NCI-H187 treated with DMSO at 0.1 percent for 48 hours (cell line): Measurements from ENCODE around the gene RAD51B.

Source experiments
- DNase-seq: peaks from one replicate; lab custom pipeline; 2025; lab: John Stamatoyannopoulos, UW

RAD51B gene

DNA sequence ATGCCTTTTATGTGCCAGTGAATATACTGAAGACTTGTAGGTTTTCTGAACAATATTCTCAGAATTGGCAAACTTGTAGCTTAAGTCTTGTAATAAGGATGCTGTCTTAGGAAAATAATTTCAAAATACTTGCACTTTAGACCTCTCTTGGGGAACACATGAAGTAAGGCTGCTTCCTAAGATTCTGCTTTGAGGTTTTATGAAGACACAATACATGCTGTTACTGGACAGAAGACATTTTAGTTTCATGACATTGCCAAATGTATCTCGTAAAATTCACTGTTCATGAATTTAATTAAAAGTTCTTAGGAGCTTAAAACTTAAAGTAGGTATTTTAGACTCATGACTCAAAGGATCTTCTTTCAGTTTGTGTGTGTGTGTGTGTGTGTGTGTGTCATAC lies 80.7 kb downstream of the RAD51B start:
- no peak for DNase-seq

GRCh38 chr14:67908052-67908754 lies 88.6 kb downstream of the RAD51B start:
- no peak for DNase-seq

DNA sequence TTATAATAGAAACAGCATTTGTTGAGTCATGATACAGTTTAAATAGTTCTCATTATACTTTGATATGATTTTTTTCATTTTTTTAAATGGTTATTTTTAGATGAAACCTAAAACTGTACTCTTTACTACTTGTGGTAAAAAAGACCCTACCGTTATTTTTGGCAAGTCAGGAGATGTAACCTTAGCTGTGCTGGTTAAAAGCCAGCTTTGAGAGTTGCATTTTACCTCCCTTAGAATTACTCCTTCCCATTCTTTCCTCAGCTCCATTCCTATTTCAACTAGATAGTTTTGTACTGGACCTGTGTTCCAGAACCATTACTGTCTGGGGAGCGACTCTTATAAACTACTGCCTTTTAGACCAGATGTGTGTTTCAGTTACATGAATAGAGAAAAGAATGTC lies 92.0 kb downstream of the RAD51B start:
- no peak for DNase-seq

- no peak for DNase-seq
These were observed 96.9 kb downstream of the RAD51B start for GRCh38 chr14:67916430-67916829.

DNA sequence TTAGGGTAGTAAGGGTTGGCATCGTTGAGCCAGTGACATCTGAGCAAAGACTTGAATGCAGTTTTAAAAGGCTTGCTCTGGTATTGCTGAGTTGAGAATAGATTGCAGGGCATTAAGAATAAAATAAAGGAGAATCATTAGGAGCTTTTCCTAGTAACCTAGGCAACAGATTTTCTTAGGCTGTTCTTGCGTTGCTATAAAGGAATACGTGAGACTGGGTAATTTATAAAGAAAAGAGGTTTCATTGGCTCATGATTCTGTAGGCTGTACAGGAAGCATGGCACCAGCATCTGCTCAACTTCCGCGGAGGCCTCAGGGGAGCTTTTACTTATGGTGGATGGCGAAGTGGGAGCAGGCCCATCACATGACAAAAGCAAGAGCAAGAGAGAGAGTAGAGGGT lies 97.4 kb downstream of the RAD51B start:
- no peak for DNase-seq

GRCh38 chr14:67918838-67919237 lies 99.3 kb downstream of the RAD51B start:
- no peak for DNase-seq

GRCh38 chr14:67919259-67920032 lies 99.9 kb downstream of the RAD51B start:
- DNase-seq, result no peak

DNA sequence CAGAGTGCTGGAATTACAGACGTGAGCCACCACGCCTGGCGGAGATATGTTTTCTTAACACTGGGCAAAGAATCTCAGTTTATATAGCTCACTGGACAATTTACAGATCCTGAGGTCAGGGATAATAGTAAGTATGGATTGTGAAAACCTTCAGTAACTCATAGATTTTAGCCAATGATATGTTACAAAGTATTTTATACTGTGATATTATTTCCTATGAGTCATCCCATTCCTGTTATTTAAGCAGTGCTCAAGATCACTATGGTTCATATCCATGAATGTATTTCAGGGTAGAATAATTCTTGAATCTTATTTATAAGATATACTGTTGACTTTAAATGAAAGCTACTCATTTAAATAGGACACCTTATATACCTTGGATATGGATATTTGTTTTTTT lies 107.2 kb downstream of the RAD51B start:
- DNase-seq, result no peak

DNA sequence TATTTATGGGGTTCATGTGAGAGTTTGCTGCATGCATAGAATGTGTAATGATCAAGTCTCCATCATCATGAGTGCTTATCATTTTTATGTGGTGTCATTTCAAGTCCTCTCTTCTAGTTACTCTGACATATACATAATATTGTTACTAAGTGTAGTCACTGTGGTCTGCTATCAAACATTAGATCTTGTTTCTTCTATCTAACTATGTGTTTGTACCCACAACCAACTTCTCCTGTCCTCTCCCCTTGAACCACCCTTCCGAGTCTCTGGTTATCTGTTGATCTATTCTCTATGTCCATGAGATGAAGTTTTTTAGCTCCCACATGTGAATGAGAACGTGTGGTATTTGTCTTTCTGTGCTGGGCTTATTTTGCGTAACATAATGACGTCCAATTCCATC lies 107.7 kb downstream of the RAD51B start:
- no peak for DNase-seq

DNA sequence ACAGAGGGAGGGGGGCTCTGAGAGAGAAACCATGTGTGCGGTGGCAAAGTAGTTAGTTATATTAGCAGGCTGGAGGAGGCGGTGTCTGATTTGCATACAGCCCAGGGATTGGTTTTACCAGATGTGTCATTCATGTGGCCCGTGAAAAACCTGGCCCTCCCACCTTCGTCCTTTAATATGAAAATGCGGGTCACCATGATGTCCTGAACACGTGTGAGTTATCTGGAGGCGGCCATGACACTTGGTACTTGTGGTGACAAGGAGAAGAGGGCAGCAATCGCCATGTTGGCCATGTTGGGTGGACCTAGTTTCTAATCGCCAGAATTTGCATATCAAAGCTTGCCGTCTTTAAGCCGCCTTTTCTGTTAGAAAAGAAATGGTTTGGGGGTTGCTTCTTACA lies 108.8 kb downstream of the RAD51B start:
- DNase-seq, result no peak

GRCh38 chr14:67932708-67933246 lies 113.2 kb downstream of the RAD51B start:
- no peak for DNase-seq

DNA sequence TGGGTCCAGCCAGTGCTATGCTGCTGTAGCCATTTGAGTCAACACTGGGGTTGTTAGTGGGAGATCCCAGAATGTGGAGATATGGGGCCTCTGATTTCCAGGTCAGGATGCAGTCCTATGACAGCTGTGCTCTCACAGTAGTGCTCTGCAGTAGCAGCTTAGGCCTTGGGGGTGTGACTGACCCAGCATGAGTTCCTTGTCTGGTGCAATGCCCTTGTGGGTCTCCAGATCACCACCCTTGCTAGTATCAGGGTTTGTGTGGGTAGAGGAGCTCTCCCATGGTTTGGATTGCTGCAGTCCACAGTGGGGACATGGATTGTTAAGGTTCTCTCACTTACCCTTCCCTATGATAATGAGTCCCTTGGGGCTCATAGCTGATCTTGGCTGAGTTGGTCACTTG lies 113.7 kb downstream of the RAD51B start:
- no peak for DNase-seq

DNA sequence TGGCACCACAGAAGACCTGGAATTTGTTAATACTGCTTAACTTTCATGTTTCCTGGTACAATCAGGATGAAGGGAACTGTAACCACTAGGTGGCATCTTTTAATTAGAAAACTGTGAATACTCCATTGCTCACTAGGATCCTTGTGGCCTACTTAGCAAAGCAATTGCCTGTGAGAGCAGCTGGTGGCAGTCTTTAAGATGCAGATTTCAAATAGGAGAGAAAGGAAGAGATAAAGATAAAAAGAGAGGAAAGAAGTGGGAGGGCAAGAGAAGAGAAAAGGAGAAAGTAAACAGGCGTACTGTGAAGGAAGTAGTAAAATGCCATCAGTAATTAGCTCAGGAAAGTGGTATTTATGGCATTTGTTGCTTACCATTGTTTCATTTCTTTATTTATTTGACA lies 114.5 kb downstream of the RAD51B start:
- DNase-seq, result peak; percentile 51

GRCh38 chr14:67934862-67935261 lies 115.3 kb downstream of the RAD51B start:
- DNase-seq, result no peak

GRCh38 chr14:67935371-67935770 lies 115.8 kb downstream of the RAD51B start:
- no peak for DNase-seq

DNA sequence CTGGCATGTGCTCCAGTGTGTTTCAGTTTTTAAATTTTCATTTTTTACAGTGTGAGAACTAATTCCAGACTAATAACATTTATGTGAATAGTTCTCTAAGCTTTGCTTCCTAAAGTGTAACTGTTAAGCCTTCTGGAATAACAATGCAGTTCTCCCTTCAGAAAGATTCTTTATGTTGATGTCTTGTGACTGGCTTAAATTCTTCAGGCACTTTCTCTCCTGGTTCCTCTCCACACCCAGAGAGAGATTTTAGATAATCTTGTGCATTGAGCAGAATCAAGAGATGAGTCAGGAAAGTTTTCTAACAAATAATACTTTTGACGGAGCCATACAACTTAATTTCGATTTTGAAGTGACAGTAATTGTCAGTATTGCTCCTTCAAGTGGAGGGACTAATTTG lies 118.5 kb downstream of the RAD51B start:
- no peak for DNase-seq

- no peak for DNase-seq
These were observed 121.2 kb downstream of the RAD51B start for GRCh38 chr14:67940486-67941455.

- DNase-seq, result no peak
These were observed 122.0 kb downstream of the RAD51B start for GRCh38 chr14:67941456-67942018.

GRCh38 chr14:67942080-67942710 lies 122.6 kb downstream of the RAD51B start:
- no peak for DNase-seq

- peak; percentile 29 for DNase-seq
These were observed 124.4 kb downstream of the RAD51B start for GRCh38 chr14:67943947-67944346.

- no peak for DNase-seq
These were observed 125.0 kb downstream of the RAD51B start for GRCh38 chr14:67944605-67945004.
